HG03432 (cell line): ENCODE data around the gene VNN1.
A peak's percentile ranks its signal among the peaks of the same experiment; 100 is the strongest.

ENCODE experiments used
- ATAC-seq: cut with Tn5 transposase; IDR thresholded peaks from one replicate; pipeline ENCODE4 v1.9.1; 2021; ENCODE audit warnings: mild to moderate bottlenecking, moderate library complexity; ENCODE audit not compliant: unreplicated experiment

VNN1 gene

GRCh38 chr6:132713352-132714134, at the start of gene VNN1:
TSS of gene VNN1 (minus strand) at chr6:132714055. CDS start at chr6:132714035, 20 bp downstream.
- peak; percentile 72 for ATAC-seq

DNA sequence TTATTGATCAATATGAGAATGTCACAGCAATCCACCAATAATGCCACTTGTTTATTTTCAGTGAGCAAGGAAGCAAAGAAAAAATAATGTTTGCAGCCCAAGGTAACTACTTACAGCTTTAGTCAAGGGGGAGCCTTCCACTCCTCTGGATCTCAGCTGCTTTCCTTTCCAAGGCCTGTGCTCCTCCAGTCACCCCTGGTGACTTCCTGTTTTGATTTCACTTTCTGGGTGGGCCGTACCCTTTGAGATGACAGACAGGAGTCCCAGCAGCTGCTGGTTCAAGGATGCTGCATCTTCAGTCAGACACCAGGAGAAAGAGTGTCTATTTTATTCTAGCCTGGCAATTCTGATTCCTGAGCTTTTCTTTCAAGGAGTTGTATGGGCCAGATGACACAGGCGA, 49.4 kb upstream of the VNN1 start:
- peak; percentile 89 for ATAC-seq

DNA sequence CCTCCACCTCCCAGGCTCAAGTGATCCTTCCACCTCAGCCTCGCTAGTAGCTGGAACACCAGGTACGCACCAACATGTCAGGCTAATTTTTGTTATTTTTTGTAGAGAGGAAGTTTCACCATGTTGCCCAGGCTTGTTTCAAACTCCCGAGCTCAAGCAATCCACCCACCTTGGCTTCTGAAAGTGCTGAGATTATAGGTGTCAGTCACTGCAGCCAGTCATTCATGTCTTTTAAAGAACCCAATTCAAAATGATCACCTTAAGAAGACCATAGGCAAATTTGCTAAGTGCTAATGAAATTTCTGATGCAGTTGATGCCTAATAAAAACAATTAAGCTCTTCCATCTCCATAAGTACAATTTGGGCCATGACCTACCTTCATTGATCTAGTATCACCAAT, 46.4 kb upstream of the VNN1 start:
- peak; percentile 32 for ATAC-seq

GRCh38 chr6:132758689-132759088, 44.8 kb upstream of the VNN1 start:
- no peak for ATAC-seq

GRCh38 chr6:132752255-132752654, 38.4 kb upstream of the VNN1 start:
- no peak for ATAC-seq

DNA sequence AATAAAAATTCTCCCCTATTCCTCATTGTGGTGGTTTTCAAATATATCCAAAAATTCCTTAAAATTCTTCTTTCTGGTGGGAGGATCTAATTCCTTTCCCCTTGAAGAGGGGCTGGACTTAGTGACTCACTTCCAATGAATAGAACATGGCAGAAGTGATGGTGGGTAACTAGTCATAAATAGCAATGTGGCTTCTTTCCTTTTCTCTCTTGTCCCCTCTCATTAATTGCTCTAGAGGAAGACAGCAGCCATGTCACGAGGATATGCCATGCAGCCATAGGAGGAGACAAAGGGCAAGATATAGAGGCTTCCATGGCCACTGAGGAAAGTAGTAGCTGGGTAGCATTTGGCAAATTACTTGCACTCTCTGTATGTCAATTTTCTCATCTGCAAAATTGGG, 38.0 kb upstream of the VNN1 start:
- ATAC-seq: no peak

DNA sequence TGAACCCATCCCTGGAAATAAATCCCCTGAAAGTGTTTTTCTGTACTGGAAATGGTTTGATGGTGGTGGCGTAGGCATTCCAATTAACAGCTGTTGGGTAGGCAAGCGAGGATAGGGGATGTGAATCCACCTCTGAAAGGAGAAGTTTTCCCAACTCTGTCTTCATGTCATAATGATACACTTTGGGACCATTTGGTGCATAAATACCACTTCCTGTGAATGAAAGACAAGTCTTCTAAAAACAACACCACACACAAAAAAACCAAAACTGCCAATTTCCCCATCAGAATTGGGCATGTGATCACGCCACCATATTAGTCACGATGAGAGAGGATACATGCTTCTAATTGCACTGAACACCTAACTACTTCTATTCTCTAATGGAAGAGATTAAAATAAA, 37.5 kb upstream of the VNN1 start:
- ATAC-seq: peak; percentile 66

GRCh38 chr6:132750455-132751248, 36.8 kb upstream of the VNN1 start:
- ATAC-seq: peak; percentile 84

- ATAC-seq: no peak
These were observed 35.3 kb upstream of the VNN1 start for GRCh38 chr6:132749111-132749510.

DNA sequence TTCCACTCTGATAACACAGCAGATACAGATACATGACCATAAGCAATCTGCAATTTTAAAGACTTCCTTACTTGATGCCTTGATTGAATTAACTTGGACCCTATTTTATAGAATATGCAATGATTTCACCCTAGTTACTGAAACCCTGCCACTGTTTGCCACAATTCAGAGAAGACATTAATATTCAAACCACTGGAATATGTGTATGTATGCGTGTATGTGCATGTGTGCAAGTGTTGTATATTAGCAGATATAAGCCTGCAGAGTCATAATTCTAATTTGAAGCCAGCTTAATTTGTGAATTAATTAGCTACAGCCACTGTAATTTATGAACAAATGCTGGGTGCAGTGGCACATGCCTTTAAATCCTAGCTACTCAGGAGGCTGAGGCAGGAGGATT, 34.6 kb upstream of the VNN1 start:
- ATAC-seq: no peak

DNA sequence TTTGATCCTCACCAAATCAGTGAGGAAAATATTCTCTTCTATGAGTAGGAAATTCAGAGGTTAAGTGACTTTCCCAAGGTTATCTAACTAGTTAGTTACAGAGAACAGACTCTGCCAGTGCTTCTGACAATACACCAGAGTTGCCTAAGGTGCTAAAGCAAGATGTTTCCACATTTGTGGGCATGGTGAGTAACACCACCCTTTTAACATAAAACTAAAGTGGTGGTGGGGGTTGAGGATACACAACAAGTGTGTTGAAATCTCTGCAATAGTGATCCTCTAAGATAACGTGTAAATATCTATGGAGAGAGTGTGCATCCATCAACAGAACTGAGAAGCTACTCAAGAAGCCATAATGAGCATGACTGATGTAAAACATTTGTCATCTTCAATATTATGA, 32.2 kb upstream of the VNN1 start:
- ATAC-seq: no peak

- no peak for ATAC-seq
These were observed 28.6 kb upstream of the VNN1 start for GRCh38 chr6:132742495-132742894.

DNA sequence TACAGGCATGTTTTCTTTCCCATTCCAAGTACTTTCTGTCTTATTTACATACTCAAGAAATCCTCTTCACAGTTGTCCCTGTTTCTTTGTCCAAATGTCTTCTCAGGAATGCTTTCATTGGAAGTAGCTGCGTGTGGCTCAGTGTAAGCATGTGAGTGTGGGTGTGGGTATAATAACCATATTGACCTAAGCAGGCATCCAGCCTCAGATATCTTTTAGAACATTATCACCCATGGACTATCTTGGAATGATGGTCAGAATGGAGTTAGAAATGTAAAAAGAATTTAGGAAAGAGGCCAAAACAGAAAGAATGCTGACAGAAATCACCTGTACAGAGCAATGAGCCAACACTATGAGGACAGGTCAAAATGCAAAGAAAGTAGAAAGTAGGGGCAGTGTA, 27.4 kb upstream of the VNN1 start:
- no peak for ATAC-seq

DNA sequence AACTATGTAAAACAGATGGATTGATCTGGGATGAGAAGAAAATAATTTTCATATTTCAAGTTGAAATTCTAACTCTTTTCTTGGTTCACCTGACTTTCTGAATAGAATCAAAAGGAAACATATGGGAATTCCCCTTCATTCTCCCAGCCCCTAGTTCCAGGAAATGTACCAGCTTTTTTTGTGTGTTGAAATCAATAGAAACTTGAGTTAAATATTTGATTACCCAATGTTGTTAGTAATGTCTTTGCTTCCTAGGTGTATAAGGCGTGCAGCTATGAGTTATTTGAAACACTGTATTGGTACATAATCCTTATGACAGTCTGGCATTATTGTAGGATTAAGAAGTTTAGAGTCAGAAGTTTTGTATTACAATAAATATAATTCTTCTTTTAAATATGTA, 22.4 kb upstream of the VNN1 start:
- ATAC-seq: no peak

GRCh38 chr6:132734694-132735236, 20.9 kb upstream of the VNN1 start:
- ATAC-seq: no peak

DNA sequence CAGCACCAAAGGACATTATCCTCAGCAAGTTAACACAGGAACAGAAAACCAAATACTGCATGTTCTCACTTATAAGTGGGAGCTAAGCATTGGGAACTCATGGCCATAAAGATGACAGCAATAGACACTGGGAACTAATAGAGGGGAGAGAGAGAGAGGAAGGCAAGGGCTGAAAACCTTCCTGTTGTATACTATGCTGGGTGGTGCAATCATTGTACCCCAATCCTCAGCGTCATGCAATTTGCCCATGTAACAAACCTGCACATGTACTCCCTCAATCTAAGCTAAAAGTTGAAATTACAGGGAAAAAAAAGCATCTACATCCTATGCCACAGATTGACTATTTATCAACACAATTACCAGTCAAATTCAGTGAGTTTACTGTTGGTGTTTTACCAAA, 20.0 kb upstream of the VNN1 start:
- no peak for ATAC-seq

DNA sequence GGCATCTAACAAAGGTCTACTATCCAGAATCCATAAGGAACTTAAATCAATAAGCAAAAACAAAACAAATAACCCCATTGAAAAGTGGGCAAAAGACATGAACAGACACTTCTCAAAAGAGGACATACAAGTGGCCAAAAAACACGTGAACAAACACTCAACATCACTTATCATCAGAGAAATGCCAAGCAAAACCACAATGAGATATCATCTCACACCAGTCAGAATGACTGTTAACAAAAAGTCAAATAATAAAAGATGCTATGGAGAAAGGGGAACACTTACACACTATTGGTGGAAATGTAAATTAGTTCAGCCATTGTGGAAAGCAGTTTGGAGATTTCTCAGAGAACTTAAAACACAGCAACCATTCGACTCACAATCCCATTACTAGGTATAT, 19.4 kb upstream of the VNN1 start:
- no peak for ATAC-seq

DNA sequence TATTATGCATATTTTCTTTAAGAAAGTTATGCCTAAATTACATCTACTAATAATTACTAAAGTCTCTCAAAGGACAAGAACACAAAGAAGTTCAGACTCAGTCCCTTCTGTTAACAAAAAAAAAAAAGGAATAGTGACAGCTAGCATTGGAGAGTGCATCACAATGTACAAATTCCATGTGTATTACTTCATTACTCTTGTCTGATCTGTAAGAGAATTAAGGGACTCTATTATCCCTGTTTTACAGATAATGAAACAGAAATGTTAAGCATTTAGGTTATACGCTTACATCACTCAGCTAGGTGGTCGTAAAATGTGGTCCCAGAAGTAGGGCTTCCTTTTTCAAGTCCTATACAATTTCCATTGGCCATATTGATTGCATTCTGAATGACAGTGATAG, 17.2 kb upstream of the VNN1 start:
- ATAC-seq: no peak

GRCh38 chr6:132730560-132730959, 16.7 kb upstream of the VNN1 start:
- ATAC-seq: no peak

GRCh38 chr6:132728616-132729015, 14.8 kb upstream of the VNN1 start:
- ATAC-seq: no peak

GRCh38 chr6:132726608-132726975, 12.7 kb upstream of the VNN1 start:
- ATAC-seq: peak; percentile 26
